HTERT RPE-1 (cell line): ENCODE data around the gene GTF3C5.

Experiments
- in situ Hi-C: fragments of 300-500 bp; cut with MboI; formaldehyde crosslinking; loops from 4 replicates; pipeline ENCODE4 v1.14.3; 2020; ENCODE audit warnings: low sequenced_read_pairs

GTF3C5 gene

GRCh38 chr9:133104718-133105460 is 74.1 kb downstream of the GTF3C5 start:
- in situ Hi-C loops: no loop called here

GRCh38 chr9:133105461-133105770 is 74.6 kb downstream of the GTF3C5 start:
- in situ Hi-C loops: no loop called here

- in situ Hi-C loops: no loop called here
Observed at GRCh38 chr9:133106511-133107244, 75.9 kb downstream of the GTF3C5 start.

GRCh38 chr9:133107245-133107722 is 76.5 kb downstream of the GTF3C5 start:
- in situ Hi-C loops: no loop called here
